CD4-positive, alpha-beta T cell treated with Interleukin-6 at 100 ng/mL for 8 hours (primary cell): ENCODE data around the gene OR7G2.

ENCODE experiments used
- DNase-seq: peaks from one replicate; pipeline ENCODE4 v3.0.0-alpha.2; 2020; ENCODE audit warnings: mixed read lengths, low spot score

OR7G2 gene

DNA sequence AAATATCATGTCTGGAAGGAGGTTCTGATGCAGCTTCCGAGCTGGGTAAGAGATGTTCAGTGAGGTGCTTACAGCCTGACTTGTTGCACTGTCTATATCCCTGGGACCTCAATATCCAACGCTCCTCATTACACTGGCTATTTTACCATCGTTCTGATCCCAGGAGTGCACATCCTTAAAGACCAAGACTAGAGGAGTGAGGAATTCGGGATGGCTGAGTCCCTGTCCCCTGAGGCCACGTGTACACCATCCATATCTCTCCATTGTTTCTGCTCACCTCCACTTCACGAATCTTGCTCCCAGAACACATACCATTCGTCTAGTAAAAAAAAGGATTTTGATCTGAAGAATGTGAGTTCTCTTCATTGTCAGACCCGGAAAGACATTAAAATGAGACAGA is at the start of gene OR7G2:
TSS of gene OR7G2 (minus strand) at position 101 of the 400 bp plus-strand sequence. CDS start 4,232 bp downstream, outside the sequence.
- no peak for DNase-seq

DNA sequence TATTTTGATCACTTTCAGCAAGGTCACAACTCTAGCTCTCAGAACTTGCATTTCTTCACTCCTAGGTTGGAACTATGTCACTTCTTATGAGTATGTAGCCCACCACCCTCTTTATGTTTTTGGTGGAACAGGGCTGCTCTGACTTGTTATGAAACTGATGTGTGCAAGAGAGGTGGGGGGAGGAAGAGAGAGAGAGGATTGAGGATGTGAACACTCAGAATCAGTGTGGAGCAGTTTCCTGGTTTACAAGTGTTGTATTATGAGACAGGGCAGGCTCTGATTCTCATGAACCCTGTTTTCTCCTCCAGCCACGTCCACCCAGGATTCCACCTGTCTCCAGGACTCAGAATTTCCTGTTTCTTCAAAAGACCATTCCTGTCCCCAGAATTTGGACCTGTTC is 49.0 kb upstream of the OR7G2 start:
- DNase-seq: no peak

GRCh38 chr19:9155591-9155990 is 48.3 kb upstream of the OR7G2 start:
- no peak for DNase-seq

- DNase-seq: no peak
These were observed 44.1 kb upstream of the OR7G2 start for GRCh38 chr19:9151367-9151766.

GRCh38 chr19:9150650-9151049 is 43.4 kb upstream of the OR7G2 start:
- no peak for DNase-seq

GRCh38 chr19:9149997-9150396 is 42.7 kb upstream of the OR7G2 start:
- DNase-seq: no peak

DNA sequence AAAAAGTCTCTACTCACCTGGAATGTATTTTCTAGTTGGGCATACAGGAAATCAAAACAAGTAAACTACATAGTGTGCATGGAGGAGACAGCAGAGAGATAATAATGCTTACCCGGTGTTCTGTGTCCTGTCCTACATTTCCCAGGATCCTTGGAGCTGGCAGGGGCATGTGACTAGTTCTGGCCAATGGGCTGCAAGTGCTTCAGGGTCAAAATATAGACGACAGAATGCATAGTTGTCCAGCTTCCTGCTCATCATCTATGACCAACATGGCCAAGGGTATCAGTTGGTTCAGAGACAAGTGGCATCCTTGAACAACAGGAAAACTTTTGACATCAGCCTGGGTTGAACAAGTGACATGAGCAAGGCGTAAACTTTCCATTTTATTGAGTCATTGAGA is 41.4 kb upstream of the OR7G2 start:
- no peak for DNase-seq

DNA sequence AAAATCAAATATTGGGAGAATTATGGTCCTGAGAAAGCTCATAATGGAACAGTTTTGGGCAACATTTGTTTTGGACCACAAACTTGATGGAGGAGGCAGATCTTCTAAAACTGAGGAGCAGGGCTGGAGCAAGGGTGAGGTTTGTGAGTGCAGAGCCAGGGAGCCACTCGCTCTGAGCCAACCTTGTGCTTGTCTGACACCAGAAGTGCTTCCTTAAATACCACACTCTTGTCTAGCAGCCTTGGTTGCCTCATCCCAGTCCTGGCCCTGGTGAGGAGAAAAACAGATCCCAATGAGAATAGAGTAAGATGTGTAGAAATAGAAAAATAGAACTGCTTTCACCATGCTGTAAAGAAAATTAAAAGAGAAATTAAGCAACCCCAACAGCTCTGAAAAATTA is 39.6 kb upstream of the OR7G2 start:
- DNase-seq: no peak

- DNase-seq: no peak
These were observed 37.6 kb upstream of the OR7G2 start for GRCh38 chr19:9144920-9145319.

DNA sequence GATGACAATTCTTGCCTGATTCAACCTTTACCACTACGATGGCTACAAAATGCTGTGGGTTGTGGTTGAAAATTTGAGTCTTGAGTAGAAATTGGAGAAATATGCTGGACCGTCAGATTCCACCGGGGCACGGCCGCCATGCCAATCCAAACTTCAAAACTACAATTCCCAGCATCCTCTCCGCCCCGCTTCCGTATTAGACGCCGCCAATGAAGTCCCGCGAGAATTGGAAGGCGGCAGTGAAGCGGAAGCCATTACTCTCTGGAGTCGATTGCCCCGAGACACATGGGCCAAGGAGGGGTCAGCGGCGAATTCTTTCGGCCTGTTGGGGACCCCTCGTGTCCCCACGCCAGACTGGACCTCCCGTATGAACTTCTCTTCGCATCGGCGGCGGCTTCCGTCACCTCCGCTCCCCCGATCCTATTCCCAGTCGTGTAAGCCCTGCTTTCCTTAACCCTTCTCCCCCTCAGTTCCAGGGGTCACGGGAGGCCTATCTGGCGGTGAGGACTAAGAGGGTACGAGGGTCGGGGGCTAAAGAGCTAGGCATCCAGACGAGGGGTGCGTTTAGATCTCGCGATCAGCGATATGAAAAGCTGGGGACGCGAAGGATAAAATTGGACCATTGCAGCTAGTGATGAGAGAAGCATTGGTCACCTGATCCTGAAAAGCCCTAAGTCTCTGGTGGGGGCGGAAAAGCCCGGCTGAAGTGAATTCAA is 33.0 kb upstream of the OR7G2 start, which contains the start of gene ZNF317:
TSS of gene ZNF317 (plus strand) at position 239 of the 716 bp plus-strand sequence. CDS start 15,620 bp downstream, outside the sequence.
- DNase-seq: peak; percentile 89

- DNase-seq: no peak
These were observed 32.4 kb upstream of the OR7G2 start for GRCh38 chr19:9139609-9140158.

- DNase-seq: no peak
These were observed 25.1 kb upstream of the OR7G2 start for GRCh38 chr19:9132422-9132821.

- no peak for DNase-seq
These were observed 23.7 kb upstream of the OR7G2 start for GRCh38 chr19:9130965-9131364.

DNA sequence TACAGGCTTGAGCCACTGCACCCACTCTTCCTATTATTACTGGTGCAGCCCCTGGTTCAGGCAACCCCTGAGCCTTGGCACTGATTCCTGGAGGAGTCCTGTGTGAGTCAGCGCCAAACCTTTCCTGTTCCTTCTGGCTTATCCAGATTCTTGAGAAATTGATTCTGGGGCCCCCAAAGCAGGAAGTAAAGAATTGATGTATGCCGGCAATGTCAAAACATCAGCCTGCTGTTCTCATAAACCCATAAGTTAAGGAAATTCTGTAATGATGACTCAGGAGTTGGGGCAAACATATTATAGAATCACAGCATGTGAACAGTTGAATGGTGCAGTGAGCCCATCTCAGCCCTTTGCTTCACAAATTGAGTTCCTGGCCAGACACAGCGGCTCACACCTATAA is 20.9 kb upstream of the OR7G2 start:
- DNase-seq: no peak

DNA sequence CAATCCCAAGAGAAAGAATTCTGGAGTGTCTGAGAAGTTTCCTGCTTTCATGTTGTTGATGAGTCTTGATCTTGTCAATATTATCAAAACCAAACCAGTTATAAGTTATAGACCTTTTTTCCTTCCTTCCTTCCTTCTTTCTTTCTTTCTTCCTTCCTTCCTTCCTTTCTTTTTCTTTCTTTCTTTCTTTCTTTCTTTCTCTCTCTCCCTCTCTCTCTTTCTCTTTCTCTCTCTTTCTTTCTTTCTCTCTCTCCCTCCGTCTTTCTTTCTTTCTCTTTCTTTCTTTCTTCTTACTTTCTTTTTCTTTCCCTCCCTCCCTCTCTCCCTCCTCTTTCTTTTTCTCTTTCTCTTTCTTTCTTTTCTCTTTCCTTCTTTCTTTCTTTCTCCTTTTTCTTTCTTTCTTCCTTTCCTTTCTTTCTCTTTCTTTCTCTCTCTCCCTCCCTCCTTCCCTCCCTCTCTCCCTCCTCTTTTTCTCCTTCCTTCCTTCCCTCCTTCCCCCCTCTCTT is 19.7 kb upstream of the OR7G2 start, which contains the start of gene OR7G3:
TSS of gene OR7G3 (minus strand) at position 51 of the 506 bp plus-strand sequence. CDS start at position 51, 0 bp downstream.
- no peak for DNase-seq

- no peak for DNase-seq
These were observed 9.3 kb upstream of the OR7G2 start for GRCh38 chr19:9116547-9116946.

DNA sequence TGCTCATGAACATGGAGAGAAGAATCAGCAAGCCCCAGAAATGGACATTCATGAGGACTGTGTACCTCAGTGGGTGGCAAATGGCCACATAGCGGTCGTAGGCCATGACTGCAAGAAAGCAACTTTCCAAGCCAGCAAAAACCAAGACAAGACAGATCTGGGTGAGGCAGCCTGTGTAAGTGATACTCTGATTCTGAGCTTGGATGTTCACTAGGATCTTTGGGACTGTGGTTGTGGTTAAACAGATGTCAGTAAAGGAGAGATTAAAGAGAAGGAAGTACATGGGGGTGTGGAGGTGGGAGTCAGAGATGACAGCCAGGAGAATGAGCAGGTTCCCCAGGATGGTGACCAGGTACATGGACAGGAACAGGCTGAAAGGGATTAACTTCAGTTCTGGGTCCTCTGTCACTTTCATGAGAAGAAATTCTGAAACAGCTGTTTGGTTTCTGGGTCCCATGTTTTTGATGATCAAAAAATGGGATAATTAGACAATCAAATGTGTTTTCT is 8.1 kb upstream of the OR7G2 start, which contains the start of gene OR7G1:
TSS of gene OR7G1 (minus strand) at position 457 of the 507 bp plus-strand sequence. CDS start at position 457, 0 bp downstream.
- DNase-seq: no peak

DNA sequence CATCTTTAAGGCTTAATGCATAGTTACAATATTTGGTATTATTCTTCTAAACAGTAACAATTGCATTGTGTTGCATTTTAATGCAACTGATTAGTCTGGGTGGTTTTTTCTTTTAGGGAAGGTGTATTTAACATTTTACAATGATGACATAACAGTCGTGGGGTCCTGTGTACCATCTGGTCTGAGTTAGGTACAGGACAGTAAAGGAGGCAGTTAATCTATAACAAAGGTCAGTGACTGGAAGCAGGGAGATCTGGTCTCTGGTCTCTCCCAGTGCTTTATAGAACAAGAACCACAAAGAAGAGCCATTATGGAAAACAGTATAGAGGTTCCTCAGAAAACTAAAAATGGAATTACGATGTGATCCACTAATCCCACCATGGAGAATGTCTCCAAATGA is 2.7 kb upstream of the OR7G2 start:
- no peak for DNase-seq

DNA sequence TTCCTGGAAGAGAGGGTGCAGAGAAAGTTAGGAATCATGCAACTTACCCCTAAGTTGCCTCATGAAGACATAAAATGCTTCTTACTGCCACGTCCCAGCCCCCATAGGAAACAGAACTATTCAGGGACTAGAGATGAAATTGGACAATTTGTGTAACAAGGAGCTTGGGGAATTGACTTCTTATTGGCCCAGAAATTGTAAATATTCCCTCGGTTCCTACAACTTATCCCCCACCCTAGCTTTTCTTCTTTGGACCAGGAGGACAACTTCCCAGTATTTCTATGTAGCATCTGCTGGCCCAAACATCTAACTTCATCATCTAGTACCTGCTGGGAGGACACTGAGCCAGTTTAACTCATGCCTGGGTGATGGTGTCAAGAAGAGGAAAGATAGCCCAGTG is 20.5 kb downstream of the OR7G2 start, which contains the start of gene OR1M1:
TSS of gene OR1M1 (plus strand) at position 301 of the 400 bp plus-strand sequence. CDS start 6,184 bp downstream, outside the sequence.
- DNase-seq: no peak

DNA sequence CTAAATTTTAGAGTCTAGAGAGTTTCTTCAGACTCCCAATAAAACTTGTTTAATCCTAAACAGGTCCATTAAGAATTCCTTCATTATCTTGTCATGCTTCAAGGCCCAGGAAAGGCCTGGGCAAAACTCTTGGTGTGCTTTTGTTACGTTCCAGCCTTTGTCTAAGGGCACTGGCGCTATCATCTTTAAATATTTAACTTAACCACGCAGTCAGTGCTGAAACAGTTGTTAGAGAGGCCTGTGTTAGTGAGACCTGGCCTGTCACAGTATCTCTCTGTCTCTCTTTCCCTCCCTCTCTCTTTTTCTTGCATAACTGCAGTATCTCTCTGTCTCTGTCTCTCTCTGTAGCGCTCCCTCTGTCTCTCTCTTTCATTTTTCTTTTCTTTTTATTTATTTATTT is 28.6 kb downstream of the OR7G2 start:
- DNase-seq: no peak

- DNase-seq: no peak
These were observed 30.4 kb downstream of the OR7G2 start for GRCh38 chr19:9076901-9077300.

GRCh38 chr19:9075064-9075949 is 32.0 kb downstream of the OR7G2 start:
- no peak for DNase-seq
